ENCODE data around the gene MAP7. TPM values are rescaled to one million over a fixed set of nuclear protein-coding genes. Genes with fewer than 3 reads are reported as not detected.

MAP7 gene
- total and polyA plus RNA-seq, 2 donors (not counting 3 experiments of a cell fraction or from before 2014, with no cell fraction given), result 0.07 to 0.42 TPM

- no TSS peak for BruUV-seq (replicated peaks)
- no peaks in the 10 kb centered on the region for H4K20me1 ChIP-seq (replicated peaks; ENCODE audit: control insufficient read depth, extremely low read depth, insufficient read depth, low read length)
- no peaks in the 10 kb centered on the region for H3K36me3 ChIP-seq (ENCODE audit: control insufficient read depth in 2 of 2, extremely low read depth in 1 of 2, insufficient read depth in 2 of 2, low read length in 2 of 2)
- ChIA-PET POLR2A (no interaction called here), CTCF (interaction anchor here (1.2 kb wide), 1 partner anchor 20 kb away, joined by 3 read pairs; the partner anchor contains the start of gene MAP7)
- H3K9ac ChIP-seq (replicated peaks; ENCODE audit: extremely low read depth, insufficient read depth, low read length), result no peak overlapping the region
- FAIRE-seq, result no peak
- no peaks in the 10 kb centered on the region for H3K79me2 ChIP-seq (ENCODE audit: control insufficient read depth, insufficient read depth, low read length)
- no peak overlapping the region for H3K4me3 ChIP-seq (replicated peaks in 1 of 3; ENCODE audit: insufficient read depth in 1 of 3, low read depth in 1 of 3, low read length in 3 of 3)
- intact Hi-C loops (cut with micrococcal nuclease) (no loop called here), dilution Hi-C loops (cut with MboI; ENCODE audit: extremely low pct_ligation_motif_present, low sequenced_read_pairs) (no loop called here)
- no peak for DNase-seq (ENCODE audit: low read depth, low spot score)
- H3K27me3 ChIP-seq (ENCODE audit: control insufficient read depth in 2 of 2, insufficient read depth in 2 of 2, low read length in 2 of 2), result peaks cover 10 to 18% of the 10 kb centered on the region in 2 experiments
- H3K9me1 ChIP-seq (replicated peaks; ENCODE audit: control insufficient read depth, extremely low read depth, insufficient read depth, low read length), result no peaks in the 10 kb centered on the region
- no peak overlapping the region for H2AFZ ChIP-seq (ENCODE audit: low read depth, low read length)
- no peak for TF ChIP-seq GATA2 (IDR thresholded peaks at IDR 0.05; ENCODE audit: insufficient read depth, insufficient read length, low read depth, low read length)
- no peak for TF ChIP-seq FOS (IDR thresholded peaks at IDR 0.05; ENCODE audit: borderline replicate concordance, insufficient read depth, low read length)
- TF ChIP-seq MYC (IDR thresholded peaks at IDR 0.05; ENCODE audit: low read depth, low read length), result no peak
- TF ChIP-seq EZH2 (IDR thresholded peaks at IDR 0.05; ENCODE audit: borderline replicate concordance, low read depth, low read length, severe bottlenecking), result no peak
- no peak for TF ChIP-seq CTCF (IDR thresholded peaks at IDR 0.05; ENCODE audit: extremely low read depth in 1 of 2, insufficient read depth in 1 of 2, low read depth in 1 of 2, low read length in 2 of 2)
- no peak for TF ChIP-seq JUN (IDR thresholded peaks at IDR 0.05; ENCODE audit: borderline replicate concordance, insufficient read depth, insufficient read length, low read depth)
- TF ChIP-seq POLR2A (IDR thresholded peaks at IDR 0.05; ENCODE audit: low read depth, low read length), result no peak
- no peak for TF ChIP-seq MAX (IDR thresholded peaks at IDR 0.05; ENCODE audit: insufficient read depth, insufficient read length)
- no peak for TF ChIP-seq POLR2AphosphoS5 (IDR thresholded peaks at IDR 0.05; ENCODE audit: insufficient read depth, low read depth, low read length)
- no peaks in the 10 kb centered on the region for H3K4me1 ChIP-seq (ENCODE audit: control insufficient read depth, extremely low read depth, insufficient read depth, low read length)
- H3K9me3 ChIP-seq (replicated peaks; ENCODE audit: control insufficient read depth, insufficient read depth, low read length), result no peaks in the 10 kb centered on the region
- no peak overlapping the region for H3K27ac ChIP-seq (ENCODE audit: insufficient read depth, low read depth, low read length)
- no peak overlapping the region for H3K4me2 ChIP-seq (ENCODE audit: insufficient read depth, low read length)
These were observed 20.5 kb downstream of the MAP7 start for GRCh38 chr6:136529710-136530109.
